HEK293 (cell line): ENCODE results near the gene CACUL1.

Experiments used
- CTCF ChIA-PET: fragments of 350-600 bp; formaldehyde crosslinking; extraction: SDS; loops from one replicate; lab custom pipeline; 2021; ENCODE audit warnings: antibody characterized with exemption; lab: Yijun Ruan, JAX
- POLR2A ChIA-PET: fragments of 300-600 bp; formaldehyde crosslinking; extraction: SDS; loops from one replicate; lab custom pipeline; 2020; ENCODE audit warnings: antibody characterized with exemption, inconsistent platforms; lab: Yijun Ruan, JAX
- H3K27ac ChIP-seq: fragments of 200-500 bp; sonication (Bioruptor generic); 2 replicates; pipeline ENCODE4 v1.5.1; 2014; ENCODE audit warnings: low read depth, low read length, control low read depth, inconsistent platforms; ENCODE audit errors: extremely low read depth
- H3K36me3 ChIP-seq, 2 experiments: fragments of 200-500 bp in 1 of 2; sonication (Bioruptor generic) in 1 of 2; 1 replicate in 1 of 2; 2 replicates in 1 of 2; pipeline ENCODE4 v1.5.1; 2014 to 2017; ENCODE audit warnings: inconsistent platforms in 2 of 2, low read length in 2 of 2; ENCODE audit not compliant: control insufficient read depth in 2 of 2, insufficient read depth in 1 of 2
- H3K4me1 ChIP-seq: fragments of 200-500 bp; sonication (Bioruptor generic); 2 replicates; pipeline ENCODE4 v1.5.1; 2014; ENCODE audit warnings: mild to moderate bottlenecking, low read length, inconsistent platforms; ENCODE audit not compliant: control insufficient read depth, insufficient read depth
- H3K4me3 ChIP-seq: 2 replicates; pipeline ENCODE4 v1.5.1; 2011; ENCODE audit warnings: low read depth, mild to moderate bottlenecking, control low read depth, low read length, moderate library complexity
- H3K9me3 ChIP-seq: fragments of 200-500 bp; sonication (Bioruptor generic); 2 replicates; pipeline ENCODE4 v1.5.1; 2014; ENCODE audit warnings: low read depth, low read length, inconsistent platforms; ENCODE audit not compliant: control insufficient read depth, insufficient read depth
- KLF7 ChIP-seq: fragments of 450-650 bp; formaldehyde crosslinking; IDR thresholded peaks from 2 replicates; pipeline ENCODE4 v1.5.1; 2016; ENCODE audit warnings: missing biosample characterization, missing genetic modification characterization, borderline replicate concordance
- YY2 ChIP-seq: fragments of 450-650 bp; formaldehyde crosslinking; IDR thresholded peaks from 2 replicates; pipeline ENCODE4 v1.5.1; 2016; ENCODE audit warnings: missing biosample characterization, missing genetic modification characterization
- ZNF184 ChIP-seq: fragments of 450-650 bp; IDR thresholded peaks from 2 replicates; pipeline ENCODE4 v1.5.1; 2018; ENCODE audit warnings: missing biosample characterization, mild to moderate bottlenecking, missing genetic modification characterization
- ZNF37A ChIP-seq: fragments of 450-650 bp; IDR thresholded peaks from 2 replicates; pipeline ENCODE4 v1.5.1; 2018; ENCODE audit warnings: missing biosample characterization, missing genetic modification characterization
- ZNF544 ChIP-seq: fragments of 450-650 bp; formaldehyde crosslinking; IDR thresholded peaks from 2 replicates; pipeline ENCODE4 v1.5.0; 2017; ENCODE audit warnings: missing biosample characterization, missing genetic modification characterization
- ZNF585B ChIP-seq: fragments of 450-650 bp; formaldehyde crosslinking; IDR thresholded peaks from 2 replicates; pipeline ENCODE4 v1.5.1; 2016; ENCODE audit warnings: missing biosample characterization, missing genetic modification characterization
- ZNF776 ChIP-seq: fragments of 450-650 bp; formaldehyde crosslinking; IDR thresholded peaks from 2 replicates; pipeline ENCODE4 v1.5.0; 2017; ENCODE audit warnings: missing biosample characterization, missing genetic modification characterization, borderline replicate concordance
- TF ChIP-seq, protein P1 (sequence below): fragments of 450-650 bp; formaldehyde crosslinking; IDR thresholded peaks from 2 replicates; pipeline ENCODE4 v1.5.1; 2016; ENCODE audit warnings: missing biosample characterization, missing genetic modification characterization
- TF ChIP-seq, protein P2 (sequence below): fragments of 450-650 bp; formaldehyde crosslinking; IDR thresholded peaks from 2 replicates; pipeline ENCODE4 v1.5.1; 2016; ENCODE audit warnings: missing biosample characterization, missing genetic modification characterization

The CACUL1 gene

DNA sequence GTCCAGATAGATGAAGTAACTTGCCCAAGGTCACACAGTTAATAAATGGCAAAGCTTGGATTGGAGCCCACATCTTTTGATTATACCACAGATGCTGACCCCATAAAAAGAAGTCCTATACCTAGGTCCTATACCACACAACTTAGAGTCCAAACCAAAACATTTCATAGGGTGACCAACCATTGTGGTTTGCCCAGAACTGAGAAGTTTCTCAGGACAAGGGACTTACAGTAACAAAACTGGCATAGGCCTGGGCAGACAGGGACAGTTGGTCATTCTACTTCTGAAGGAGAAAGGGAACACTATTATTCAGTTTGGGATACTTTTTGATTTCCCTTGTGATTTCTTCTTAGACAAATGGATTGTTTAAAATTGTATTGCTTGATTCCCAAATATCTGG is 126.4 kb downstream of the CACUL1 start:
- TF ChIP-seq, protein P1, sequence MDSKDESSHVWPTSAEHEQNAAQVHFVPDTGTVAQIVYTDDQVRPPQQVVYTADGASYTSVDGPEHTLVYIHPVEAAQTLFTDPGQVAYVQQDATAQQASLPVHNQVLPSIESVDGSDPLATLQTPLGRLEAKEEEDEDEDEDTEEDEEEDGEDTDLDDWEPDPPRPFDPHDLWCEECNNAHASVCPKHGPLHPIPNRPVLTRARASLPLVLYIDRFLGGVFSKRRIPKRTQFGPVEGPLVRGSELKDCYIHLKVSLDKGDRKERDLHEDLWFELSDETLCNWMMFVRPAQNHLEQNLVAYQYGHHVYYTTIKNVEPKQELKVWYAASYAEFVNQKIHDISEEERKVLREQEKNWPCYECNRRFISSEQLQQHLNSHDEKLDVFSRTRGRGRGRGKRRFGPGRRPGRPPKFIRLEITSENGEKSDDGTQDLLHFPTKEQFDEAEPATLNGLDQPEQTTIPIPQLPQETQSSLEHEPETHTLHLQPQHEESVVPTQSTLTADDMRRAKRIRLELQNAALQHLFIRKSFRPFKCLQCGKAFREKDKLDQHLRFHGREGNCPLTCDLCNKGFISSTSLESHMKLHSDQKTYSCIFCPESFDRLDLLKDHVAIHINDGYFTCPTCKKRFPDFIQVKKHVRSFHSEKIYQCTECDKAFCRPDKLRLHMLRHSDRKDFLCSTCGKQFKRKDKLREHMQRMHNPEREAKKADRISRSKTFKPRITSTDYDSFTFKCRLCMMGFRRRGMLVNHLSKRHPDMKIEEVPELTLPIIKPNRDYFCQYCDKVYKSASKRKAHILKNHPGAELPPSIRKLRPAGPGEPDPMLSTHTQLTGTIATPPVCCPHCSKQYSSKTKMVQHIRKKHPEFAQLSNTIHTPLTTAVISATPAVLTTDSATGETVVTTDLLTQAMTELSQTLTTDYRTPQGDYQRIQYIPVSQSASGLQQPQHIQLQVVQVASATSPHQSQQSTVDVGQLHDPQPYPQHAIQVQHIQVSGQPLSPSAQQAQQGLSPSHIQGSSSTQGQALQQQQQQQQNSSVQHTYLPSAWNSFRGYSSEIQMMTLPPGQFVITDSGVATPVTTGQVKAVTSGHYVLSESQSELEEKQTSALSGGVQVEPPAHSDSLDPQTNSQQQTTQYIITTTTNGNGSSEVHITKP = 0 out of 2 replicates have a peak, but pooled peaks have one; percentile 19
- no peak for TF ChIP-seq KLF7
- TF ChIP-seq ZNF585B (tag by site-specific recombination) = no peak
- ChIA-PET POLR2A (no interaction called here), CTCF (interaction anchor here (0.7 kb wide), 1 partner anchor 72 kb away, joined by 3 read pairs; no protein-coding TSS in a partner anchor)
- H3K36me3 ChIP-seq = no peaks in the 10 kb centered on the region
- no peaks in the 10 kb centered on the region for H3K9me3 ChIP-seq
- H3K4me1 ChIP-seq = no peaks in the 10 kb centered on the region
- H3K27ac ChIP-seq = no peak overlapping the region
- H3K4me3 ChIP-seq = no peak overlapping the region

DNA sequence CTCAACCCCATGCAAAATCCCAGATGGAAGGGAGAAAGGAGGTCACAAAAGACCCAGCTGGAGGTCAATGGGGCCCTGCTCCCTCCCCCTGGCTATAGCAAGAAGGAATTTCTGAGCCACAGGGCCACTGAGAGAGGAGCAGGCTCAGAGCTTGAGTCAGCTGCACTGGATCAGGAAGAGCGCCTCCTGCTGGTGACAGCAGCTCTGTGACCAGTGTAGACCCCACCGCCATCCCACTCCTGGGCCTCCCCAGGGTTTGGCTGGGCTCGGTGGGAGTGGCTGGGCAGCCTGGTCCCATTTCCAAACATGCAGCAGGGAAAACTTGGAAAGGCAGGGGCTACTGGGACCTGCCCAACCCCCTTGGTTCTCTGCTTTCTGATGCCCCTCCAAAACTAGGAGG is 127.8 kb downstream of the CACUL1 start:
- no peak for TF ChIP-seq ZNF184 (tag by site-specific recombination)
- TF ChIP-seq ZNF544 = no peak
- TF ChIP-seq, protein P2, sequence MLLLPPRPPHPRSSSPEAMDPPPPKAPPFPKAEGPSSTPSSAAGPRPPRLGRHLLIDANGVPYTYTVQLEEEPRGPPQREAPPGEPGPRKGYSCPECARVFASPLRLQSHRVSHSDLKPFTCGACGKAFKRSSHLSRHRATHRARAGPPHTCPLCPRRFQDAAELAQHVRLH (tag by site-specific recombination) = 0 out of 2 replicates have a peak, but pooled peaks have one; percentile 18
- TF ChIP-seq ZNF776 = no peak
- TF ChIP-seq YY2 (tag by site-specific recombination) = no peak
- no peak for TF ChIP-seq ZNF37A (tag by site-specific recombination)
- H3K36me3 ChIP-seq = no peaks in the 10 kb centered on the region
- H3K9me3 ChIP-seq = no peaks in the 10 kb centered on the region
- H3K4me3 ChIP-seq = no peak overlapping the region
- H3K4me1 ChIP-seq = no peaks in the 10 kb centered on the region
- H3K27ac ChIP-seq = no peak overlapping the region
- ChIA-PET CTCF (interaction anchor here (0.6 to 1.3 kb wide), 9 partner anchors 9 to 166 kb away, joined by 3 to 4 read pairs (median 3); no protein-coding TSS in a partner anchor), POLR2A (no interaction called here)
